GM12872 (cell line): ENCODE measurements around the gene YAP1.

Experiments
- CTCF ChIP-seq: IDR thresholded peaks from 3 replicates; pipeline ENCODE4 v1.5.1; 2011; ENCODE audit warnings: low read depth, mild to moderate bottlenecking, low read length, moderate library complexity; ENCODE audit not compliant: insufficient read depth

Gene YAP1

GRCh38 chr11:102118937-102119336 is 8.7 kb downstream of the YAP1 start:
- no peak for TF ChIP-seq CTCF

- no peak for TF ChIP-seq CTCF
Measured at GRCh38 chr11:102119997-102120396, 9.8 kb downstream of the YAP1 start.

- no peak for TF ChIP-seq CTCF
Measured at GRCh38 chr11:102120437-102120973, 10.3 kb downstream of the YAP1 start.

- TF ChIP-seq CTCF = no peak
Measured at GRCh38 chr11:102121329-102121728, 11.1 kb downstream of the YAP1 start.

GRCh38 chr11:102134597-102134996 is 24.4 kb downstream of the YAP1 start:
- no peak for TF ChIP-seq CTCF

GRCh38 chr11:102135256-102135655 is 25.0 kb downstream of the YAP1 start:
- TF ChIP-seq CTCF = no peak

GRCh38 chr11:102138223-102138622 is 28.0 kb downstream of the YAP1 start:
- TF ChIP-seq CTCF = no peak

- no peak for TF ChIP-seq CTCF
Measured at GRCh38 chr11:102138670-102139069, 28.4 kb downstream of the YAP1 start.
